PC-9 (cell line): ENCODE data around the gene DOHH.

Experiments used
- EZH2 ChIP-seq: fragments of 200-600 bp; sonication (generic); IDR thresholded peaks from 2 replicates; pipeline ENCODE4 v1.8.0; 2017; ENCODE audit warnings: antibody characterized with exemption, low read depth
- TF ChIP-seq, protein P1 (sequence below): fragments of 200-600 bp; sonication (generic); conservative IDR thresholded peaks from 2 replicates; pipeline ENCODE4 v1.6.1; 2017; ENCODE audit warnings: mixed run types, antibody characterized with exemption, mild to moderate bottlenecking, moderate library complexity

DNA sequence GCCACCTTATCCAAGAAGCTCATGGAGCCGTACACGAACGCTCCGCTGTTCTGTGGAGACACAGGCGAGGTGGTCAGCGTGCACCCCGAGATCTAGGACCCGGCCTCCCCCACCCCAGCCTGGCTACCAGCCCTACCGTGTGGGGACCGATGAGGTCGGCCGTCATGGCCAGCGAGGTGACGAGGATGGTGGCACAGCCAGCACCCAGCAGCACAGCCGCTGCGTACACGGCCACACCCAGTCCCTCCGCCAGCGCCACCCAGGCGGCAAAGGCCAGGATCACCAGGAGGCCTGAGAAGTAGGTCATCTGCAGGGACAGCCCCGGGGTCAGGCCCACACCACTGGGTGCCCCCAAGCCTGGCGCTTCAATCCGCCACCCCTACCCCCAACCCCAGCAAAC, 45.6 kb upstream of the DOHH start:
- TF ChIP-seq, protein P1, sequence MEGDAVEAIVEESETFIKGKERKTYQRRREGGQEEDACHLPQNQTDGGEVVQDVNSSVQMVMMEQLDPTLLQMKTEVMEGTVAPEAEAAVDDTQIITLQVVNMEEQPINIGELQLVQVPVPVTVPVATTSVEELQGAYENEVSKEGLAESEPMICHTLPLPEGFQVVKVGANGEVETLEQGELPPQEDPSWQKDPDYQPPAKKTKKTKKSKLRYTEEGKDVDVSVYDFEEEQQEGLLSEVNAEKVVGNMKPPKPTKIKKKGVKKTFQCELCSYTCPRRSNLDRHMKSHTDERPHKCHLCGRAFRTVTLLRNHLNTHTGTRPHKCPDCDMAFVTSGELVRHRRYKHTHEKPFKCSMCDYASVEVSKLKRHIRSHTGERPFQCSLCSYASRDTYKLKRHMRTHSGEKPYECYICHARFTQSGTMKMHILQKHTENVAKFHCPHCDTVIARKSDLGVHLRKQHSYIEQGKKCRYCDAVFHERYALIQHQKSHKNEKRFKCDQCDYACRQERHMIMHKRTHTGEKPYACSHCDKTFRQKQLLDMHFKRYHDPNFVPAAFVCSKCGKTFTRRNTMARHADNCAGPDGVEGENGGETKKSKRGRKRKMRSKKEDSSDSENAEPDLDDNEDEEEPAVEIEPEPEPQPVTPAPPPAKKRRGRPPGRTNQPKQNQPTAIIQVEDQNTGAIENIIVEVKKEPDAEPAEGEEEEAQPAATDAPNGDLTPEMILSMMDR, result no peak
- no peak for TF ChIP-seq EZH2
